ENCODE results near the gene SF3B5.

- no peak for TF ChIP-seq POLR2A (IDR thresholded peaks at IDR 0.05; ENCODE audit: low read length)
- TF ChIP-seq GATA1 (IDR thresholded peaks at IDR 0.05; ENCODE audit: low read depth, low read length), result no peak
Observed at GRCh38 chr6:144134176-144134575, 38.8 kb upstream of the SF3B5 start.
